HepG2 (cell line): ENCODE measurements around the gene MTR. TPM values are rescaled to one million over a fixed set of nuclear protein-coding genes. Genes with fewer than 3 reads are reported as not detected.

Source experiments
- ASH2L ChIP-seq: fragments of 300-600, 200-600 bp; sonication (generic); IDR thresholded peaks from 2 replicates; pipeline ENCODE4 v1.7.0; 2017; ENCODE audit warnings: low read depth, mild to moderate bottlenecking, moderate library complexity, mixed read lengths, low read length; ENCODE audit not compliant: insufficient read length
- ATF6 ChIP-seq: sonication (generic); formaldehyde crosslinking; conservative IDR thresholded peaks from 2 replicates; pipeline ENCODE4 v1.4.0; 2020; ENCODE audit warnings: missing genetic modification reagents
- GABPB1 ChIP-seq: IDR thresholded peaks from 2 replicates; pipeline ENCODE4 v1.6.1; 2016; ENCODE audit warnings: mild to moderate bottlenecking, missing genetic modification reagents, moderate library complexity, missing compliant biosample characterization
- SNAPC4 ChIP-seq: sonication (generic); formaldehyde crosslinking; IDR thresholded peaks from 2 replicates; pipeline ENCODE4 v1.4.0; 2020; ENCODE audit warnings: mild to moderate bottlenecking, missing genetic modification reagents
- ZNF180 ChIP-seq: sonication (generic); formaldehyde crosslinking; IDR thresholded peaks from 2 replicates; pipeline ENCODE4 v1.4.0; 2020; ENCODE audit warnings: low read depth, missing genetic modification reagents, borderline replicate concordance
- polyA plus RNA-seq, 8 experiments: library from polyadenylated mRNA; depleted of rRNA in 3 of 8; stranded (reverse) in 7 of 8; unstranded in 1 of 8; fragments of >200 nt; fragmentation: Illumina TruSeq in 4 of 8; extraction: Trizol in 4 of 8; gene quantifications; 2 replicates each; pipeline versions ENCODE4 v1.2.1 to v1.2.3, GENCODE V29; 2011 to 2016; ENCODE audit warnings: low read depth in 4 of 8, missing spikeins in 1 of 8, mixed read lengths in 1 of 8; ENCODE audit not compliant: insufficient read depth in 1 of 8
- total RNA-seq, 5 experiments: library from RNA; depleted of rRNA; stranded (reverse); fragments of >200 nt; fragmentation: Illumina TruSeq; extraction: Trizol; gene quantifications; 2 replicates each; pipeline ENCODE4 v1.2.3, GENCODE V29; 2016; ENCODE audit warnings: low read depth in 1 of 5

The MTR gene
- total and polyA plus RNA-seq, 2 of the 13 experiments (the other 11 are each of a cell fraction or from before 2014, with no cell fraction given), result 16.3 to 36.1 TPM

- no peak for TF ChIP-seq SNAPC4 (CRISPR knock-in tag)
- TF ChIP-seq ZNF180 (CRISPR knock-in tag), result no peak
- TF ChIP-seq GABPB1 (CRISPR knock-in tag), result no peak
- no peak for TF ChIP-seq ASH2L
- no peak for TF ChIP-seq ATF6 (CRISPR knock-in tag)
- TF ChIP-seq, all 625 proteins: peak for 0
Observed at GRCh38 chr1:236853921-236854604, 59.0 kb downstream of the MTR start (continued).
